ENCODE measurements around the gene ALDH5A1.
A peak's percentile ranks its signal among the peaks of the same experiment; 100 is the strongest.
"Not testable (repeated sequence)": the region's sequence is repeated elsewhere in the genome, so short reads cannot be mapped to it uniquely, and the experiment has no call there.

The ALDH5A1 gene

DNA sequence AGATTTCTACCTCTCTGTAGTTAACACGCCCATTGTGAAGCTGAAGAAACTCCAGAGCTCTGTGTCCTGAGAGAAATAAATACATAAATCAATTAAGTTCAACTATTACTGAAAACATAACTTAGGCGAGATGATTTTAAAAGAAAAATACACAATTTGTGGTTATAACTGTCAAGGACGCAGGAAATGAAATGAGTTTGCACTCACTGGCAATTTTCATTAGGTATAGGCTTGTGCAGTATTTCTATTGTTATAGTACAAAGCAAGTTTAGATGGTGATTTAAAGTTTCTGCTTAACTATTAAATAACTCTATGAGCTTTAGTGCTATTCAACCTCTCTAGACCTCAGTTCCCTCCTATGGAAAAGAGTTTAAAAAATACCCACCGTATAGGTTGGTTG lies 8.7 kb upstream of the ALDH5A1 start:
- DNase-seq (ENCODE audit: low spot score), result no peak

DNA sequence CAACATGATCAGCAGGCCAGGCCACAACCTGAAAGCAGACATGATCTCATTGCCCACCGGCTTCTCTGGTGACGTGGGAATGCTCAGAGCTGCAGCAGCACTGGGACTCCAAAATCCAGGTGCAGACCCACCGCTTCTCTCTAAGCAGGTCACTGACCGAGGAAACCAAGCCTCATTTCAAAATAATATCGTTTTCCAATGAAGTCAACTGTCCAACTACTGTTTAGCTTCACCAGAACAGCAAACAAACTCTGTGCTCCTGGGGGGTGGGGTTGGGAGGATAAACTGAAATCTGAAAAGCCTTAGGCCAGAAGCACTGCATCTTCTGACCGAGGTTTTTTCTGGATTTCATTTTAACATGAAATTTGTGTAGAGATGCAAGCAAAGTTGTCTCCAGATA lies 5.3 kb upstream of the ALDH5A1 start, which contains the start of gene GPLD1:
Gene GPLD1, minus strand, starts transcription at position 109 of the 400 bp plus-strand sequence. Its CDS starts 67 bp downstream, at position 42.
- DNase-seq (ENCODE audit: low spot score), result no peak

DNA sequence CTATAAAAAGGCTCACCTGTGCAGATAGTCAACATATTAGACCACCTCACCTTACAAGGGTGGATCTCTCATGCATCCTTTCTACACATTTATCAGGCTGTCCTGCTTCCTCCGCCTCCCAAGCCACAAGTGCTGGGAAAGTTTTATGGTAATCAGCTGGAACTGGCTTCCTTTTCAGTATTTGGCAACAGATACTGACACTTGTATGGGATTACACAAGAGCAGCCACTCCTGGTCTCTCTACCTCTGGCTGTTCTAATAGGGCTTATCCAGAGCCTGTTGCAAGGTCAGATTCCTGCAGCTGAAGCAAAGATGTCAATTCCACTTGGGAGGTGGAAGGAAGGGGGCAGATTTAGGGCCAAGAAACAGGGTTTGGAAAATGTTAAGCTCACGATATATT lies 4.9 kb upstream of the ALDH5A1 start:
- no peak for DNase-seq (ENCODE audit: low spot score)

DNA sequence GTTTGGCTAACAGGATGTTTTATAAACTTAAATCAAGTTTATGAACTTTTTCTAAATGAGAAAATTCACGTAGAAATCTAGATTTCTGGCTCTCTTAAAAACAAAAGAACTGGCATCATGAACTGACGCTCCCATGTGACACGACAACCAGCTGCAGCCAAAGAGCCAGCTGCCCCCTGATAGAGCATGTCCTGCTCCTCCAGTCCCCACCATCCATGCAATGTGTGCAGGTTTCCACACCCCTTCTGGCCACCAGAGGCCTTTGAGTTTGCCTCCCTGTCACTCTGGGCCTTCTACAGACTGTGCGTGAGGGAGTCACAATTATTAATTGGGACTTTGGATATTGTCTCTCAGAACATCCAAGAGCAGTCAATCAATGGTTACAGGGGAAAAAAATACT lies 3.8 kb upstream of the ALDH5A1 start:
- no peak for DNase-seq (ENCODE audit: low spot score)

DNA sequence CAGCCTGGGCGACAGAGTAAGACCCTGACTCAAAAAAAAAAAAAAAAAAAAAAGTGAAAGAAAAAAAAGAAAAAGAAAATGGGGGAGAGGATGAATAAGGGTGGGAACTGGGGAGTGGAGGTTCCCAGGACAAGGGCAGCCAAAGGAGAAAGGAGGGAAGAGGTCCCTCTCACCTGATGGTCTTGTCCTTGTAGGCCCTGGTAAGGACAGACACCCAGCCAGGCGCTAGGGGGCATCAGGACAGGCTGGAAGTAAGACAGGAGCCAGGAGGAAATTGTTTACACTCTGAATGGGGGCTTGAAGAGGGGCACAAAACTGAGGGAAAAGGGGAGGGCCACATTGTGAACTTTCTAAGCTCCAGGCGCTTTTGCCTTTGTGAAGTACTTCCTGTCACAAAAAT lies 2.3 kb upstream of the ALDH5A1 start:
- DNase-seq (ENCODE audit: low spot score), result peak; percentile 59

DNA sequence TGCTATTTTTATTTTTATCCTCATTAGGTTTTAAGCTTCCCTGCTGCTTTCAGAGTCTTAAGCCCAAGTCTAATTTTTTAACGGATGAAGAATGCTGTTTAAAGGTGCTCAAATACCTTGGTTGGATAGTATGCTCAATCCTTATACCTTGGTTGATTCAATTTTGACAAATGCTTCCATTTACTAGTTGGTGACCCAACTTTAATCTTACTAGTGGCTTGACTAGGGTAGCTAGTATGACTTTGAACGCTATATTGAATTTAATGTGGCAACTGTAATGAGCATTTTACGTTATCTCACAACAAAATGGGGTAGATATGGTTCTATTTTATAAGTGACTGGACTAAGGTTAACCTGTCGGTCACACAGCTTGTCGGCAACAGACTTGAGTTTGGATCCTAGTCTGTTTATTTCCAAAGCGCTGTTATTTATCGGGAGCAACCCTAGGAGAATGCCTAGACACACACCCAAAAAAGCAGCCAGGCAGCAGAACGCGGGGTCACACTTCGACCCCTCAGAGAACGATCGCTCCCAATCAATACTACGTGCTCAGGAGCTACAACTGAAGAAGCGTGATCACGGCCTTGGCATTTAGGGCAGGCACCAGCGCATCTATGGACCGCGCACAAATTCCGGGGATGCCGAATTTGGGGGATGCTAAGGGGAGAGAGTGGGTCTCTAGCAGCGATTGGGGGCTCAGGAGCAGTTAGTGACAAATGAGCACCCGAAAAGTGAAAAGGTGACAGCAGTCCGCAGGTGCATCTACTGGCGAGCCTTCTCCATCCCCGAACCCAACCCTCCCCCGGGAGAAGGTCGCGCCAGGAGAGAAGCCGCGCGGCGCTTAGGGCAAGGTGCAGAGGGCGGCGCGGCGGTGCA lies 586 bp upstream of the ALDH5A1 start:
- DNase-seq (ENCODE audit: low spot score), result peak; percentile 45

DNA sequence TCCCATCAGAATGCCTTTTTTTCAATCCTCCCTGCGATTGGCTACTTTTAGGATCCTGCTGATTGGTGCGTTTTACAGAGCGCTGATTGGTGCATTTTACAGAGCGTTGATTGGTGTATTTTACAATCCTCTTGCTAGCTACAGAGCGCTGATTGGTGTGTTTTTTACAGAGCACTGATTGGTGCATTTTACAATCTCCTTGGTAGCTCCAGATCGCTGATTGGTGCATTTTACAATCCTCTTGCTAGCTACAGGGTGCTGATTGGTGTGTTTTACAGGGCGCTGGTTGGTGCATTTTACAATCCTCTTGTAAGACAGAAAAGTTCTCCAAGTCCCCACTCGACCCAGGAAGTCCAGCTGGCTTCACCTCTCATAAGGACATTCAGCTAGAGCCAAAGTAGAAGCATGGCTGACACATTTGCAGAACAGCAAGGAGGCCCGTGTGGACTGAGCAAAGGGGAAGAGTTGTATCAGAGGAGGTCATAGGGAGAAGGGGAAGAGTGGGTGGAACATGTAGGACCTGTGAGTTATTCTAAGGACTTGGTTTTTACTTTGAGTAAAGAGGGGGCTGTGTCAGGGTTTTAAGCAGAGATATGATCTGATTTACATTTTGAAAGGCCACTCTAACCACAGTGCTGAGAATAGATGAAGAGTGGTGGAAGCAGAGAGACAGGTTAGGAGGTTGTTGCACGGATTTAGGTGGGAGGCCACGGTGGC lies 2.6 kb downstream of the ALDH5A1 start:
- DNase-seq (ENCODE audit: low spot score), result no peak

DNA sequence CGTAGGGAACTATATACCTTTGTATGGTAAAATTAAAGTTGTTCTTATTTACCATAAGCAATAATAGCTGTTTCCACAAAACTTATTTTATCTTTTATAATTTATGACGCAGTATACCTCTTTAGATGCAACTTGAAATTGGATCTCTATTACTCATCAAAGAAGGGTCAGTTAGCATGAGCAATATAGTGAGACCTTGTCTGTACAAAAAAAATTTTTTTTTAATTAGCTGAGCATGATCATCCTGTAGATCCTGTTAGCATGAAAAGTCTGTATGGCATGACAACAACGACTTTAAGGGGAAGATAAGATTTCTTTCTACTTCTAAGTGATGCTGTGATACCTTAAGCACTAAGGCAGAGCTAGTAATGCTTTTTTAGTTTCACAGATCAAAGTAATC lies 5.9 kb downstream of the ALDH5A1 start:
- DNase-seq (ENCODE audit: low spot score), result no peak

DNA sequence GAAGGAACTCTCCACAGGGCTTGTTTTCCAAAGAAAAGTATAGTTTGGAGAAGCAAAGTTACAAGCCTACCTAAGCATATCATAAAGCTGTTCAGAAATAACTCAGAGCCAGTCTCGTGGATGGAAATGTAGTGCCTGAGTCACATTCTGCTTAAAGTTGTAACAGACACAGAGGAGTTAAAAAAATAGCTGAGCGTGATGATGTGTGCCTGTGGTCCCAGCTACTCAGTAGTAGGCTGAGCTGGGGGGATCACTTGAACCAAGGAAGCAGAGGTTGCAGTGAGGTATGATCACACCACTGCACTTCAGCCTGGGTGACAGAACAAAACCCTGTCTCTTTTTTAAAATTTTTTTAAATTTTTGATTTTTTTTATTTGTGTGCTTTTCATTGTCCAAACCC lies 6.6 kb downstream of the ALDH5A1 start:
- DNase-seq (ENCODE audit: low spot score), result no peak

DNA sequence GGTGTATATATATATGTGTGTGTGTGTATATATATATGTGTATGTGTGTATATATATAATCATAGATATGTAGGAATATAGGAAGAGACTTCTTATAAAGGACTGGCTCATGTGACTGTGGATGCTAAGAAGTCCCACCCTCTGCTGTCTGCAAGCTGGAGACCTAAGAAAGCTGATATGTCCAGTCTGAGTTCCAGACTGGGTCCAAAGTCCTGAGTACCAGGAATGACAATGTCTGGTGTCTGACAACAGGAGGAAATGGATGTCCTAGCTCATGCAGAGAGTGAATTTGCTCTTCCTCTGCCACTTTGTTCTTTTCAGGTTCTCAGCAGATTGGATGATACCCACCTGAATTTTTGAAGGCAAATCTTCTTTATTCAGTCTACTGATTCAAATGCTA lies 7.1 kb downstream of the ALDH5A1 start:
- DNase-seq (ENCODE audit: low spot score), result no peak

DNA sequence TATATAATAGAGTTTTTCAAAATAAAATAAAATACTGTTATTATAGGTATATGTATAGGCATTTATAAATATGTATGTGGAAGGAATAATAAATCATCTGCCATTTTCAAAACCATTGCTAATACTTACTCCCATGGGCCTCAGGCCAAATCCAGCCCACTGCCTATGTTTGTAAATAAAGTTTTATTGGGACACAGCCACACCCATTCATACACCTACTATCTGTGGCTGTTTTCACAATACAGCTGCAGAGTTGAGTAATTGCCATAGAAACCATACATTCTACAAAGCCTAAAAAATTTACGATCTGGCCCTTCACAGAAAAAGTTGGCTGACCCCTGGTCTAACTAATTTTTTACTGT lies 9.5 kb downstream of the ALDH5A1 start:
- no peak for DNase-seq (ENCODE audit: low spot score)

DNA sequence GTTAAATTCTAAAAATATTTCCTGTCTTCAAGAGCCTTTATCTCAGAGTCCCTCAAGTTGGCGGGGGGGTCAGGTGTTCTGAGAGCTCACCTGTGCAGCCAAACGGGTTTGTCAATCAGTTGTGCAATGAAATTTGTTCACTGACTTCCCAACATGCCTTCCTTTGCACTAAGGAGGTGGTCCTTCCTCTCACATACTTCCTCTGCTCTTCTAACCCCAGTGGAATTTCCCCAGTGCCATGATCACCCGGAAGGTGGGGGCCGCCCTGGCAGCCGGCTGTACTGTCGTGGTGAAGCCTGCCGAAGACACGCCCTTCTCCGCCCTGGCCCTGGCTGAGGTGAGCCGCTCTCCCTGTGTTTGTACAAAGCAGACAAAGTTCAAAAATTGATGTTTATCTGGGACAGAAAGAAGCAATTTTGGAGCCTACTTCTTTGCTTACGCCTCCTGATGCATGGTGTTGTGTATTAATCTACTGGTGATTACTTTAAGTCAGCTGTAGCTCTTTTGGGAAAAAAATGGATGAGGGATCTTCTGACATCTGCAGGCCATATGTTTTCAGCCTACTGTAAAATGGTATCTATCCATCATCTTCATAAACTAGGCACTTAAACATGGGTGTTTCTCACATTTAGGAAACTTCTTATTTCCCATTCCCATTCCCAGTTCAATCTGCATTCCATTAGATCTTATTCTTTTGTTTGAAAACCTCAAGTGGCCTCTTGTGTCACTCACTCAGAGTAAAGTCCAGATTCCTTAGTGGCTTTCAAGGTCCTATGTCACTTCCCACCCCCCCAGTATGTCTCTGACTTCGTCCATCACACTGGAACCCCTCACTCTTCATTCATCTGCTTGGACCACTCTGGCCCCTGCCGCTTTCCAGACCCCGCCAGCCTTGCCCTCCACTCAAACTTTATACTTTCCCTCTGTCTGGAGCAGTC lies 10.1 kb downstream of the ALDH5A1 start:
- DNase-seq (ENCODE audit: low spot score), result no peak

DNA sequence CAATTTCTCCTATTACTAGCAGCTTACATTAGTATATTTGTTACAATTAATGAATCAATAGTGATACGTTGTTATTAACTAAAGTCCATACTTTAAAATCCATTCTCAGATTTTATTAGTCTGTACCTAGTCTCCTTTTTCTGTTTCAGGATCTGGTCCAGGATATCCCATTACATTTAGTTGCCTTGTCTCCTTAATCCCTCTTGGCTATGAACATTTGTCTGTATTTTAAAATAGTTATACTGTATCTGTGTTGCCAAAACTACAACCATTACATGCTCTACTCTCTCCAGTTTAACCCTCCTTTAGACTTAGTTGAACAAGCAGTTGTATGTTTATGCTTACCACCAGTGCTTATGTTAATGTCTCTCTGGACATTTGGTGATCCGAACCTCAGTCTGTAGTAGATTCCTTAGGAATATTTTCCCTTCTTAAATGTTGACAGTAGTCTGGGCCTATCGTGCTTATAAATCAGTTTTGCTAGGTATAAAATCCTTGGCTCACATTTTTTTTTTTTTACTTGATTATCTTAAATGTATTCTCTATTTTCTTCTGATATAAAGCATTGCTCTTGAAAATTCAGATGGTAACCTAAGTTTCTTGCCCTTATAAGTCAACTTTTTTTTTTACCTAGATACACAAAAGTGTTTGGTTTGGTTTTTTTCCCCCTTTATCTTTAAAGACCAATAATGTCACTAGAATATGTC lies 12.2 kb downstream of the ALDH5A1 start:
- DNase-seq (ENCODE audit: low spot score), result no peak

DNA sequence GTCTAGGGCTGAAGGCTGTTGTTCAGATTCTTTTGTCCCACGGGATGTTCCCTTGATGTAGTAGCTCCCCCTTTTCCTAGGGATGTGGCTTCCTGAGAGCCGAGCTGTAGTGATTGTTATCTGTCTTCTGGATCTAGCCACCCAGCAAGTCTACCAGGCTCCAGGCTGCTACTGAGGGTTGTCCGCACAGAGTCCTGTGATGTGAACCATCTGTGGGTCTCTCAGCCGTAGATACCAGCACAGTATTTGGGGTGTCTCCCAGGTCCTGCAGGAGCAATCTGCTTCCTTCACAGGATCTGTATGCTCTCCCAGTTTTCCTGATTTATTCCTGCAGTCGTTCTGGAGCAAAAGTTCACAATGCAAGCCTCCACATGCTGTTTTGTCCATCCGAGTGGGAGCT lies 17.2 kb downstream of the ALDH5A1 start:
- not testable (repeated sequence) for DNase-seq (ENCODE audit: low spot score)

DNA sequence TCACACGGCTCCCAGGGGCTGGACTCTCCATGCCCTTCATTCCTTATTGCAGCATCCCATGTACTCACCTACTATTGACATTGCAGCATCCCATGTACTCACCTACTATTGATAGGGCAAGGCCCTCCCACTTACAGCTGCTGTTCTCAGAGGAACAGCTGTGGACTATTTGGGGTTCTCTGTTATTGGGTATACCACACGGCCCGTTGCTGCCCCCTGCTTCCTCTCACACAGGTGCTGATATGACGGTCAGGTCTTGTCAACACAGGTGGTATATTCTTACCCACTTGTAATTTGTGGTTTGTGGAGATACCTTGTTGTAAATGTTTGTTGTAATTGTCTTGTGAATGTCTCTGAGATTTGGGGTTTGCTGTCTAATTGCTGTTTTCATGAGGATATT lies 18.8 kb downstream of the ALDH5A1 start:
- no peak for DNase-seq (ENCODE audit: low spot score)

DNA sequence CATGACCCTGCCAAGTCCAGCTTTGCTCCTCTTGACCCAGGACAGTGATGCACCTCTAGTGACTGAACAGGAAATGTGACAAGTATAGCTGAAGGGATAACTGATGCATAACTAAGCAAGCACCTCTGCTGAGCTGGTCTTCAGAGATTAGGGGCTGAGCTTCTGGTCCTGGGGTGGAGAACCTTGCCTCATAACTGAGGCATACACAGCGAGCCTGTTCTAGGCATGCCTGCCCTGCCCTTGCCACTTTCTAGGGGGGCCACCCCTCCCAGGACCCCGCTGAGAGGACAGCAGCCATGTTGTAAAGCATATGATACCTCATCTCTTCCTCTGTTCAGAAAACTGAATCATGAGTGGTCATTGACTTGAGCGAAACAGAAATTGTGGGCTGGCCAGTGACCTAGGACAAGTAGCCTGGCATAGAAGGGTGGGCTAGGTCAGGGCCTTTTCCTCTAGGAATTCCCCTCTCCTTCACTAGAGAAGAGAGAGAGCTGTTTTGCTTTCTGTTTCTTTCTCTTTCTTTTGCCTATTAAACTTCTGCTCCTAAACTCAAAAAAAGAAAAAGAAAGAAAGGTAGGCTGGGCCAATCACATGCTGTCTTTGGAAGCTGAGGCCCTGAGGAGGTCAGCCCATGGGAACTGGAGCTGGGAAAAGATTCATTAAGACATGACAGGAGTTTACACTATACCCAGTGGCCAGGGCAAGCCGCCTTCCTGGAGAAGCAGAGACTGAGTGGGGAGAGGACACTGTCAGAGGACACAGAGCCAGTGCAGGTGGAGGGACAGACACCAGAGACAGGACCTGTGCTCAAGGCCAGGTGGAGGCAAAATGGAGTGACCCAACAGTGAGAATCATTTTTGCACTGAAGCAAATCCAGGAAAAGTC lies 23.1 kb downstream of the ALDH5A1 start:
- DNase-seq (ENCODE audit: low spot score), result no peak

DNA sequence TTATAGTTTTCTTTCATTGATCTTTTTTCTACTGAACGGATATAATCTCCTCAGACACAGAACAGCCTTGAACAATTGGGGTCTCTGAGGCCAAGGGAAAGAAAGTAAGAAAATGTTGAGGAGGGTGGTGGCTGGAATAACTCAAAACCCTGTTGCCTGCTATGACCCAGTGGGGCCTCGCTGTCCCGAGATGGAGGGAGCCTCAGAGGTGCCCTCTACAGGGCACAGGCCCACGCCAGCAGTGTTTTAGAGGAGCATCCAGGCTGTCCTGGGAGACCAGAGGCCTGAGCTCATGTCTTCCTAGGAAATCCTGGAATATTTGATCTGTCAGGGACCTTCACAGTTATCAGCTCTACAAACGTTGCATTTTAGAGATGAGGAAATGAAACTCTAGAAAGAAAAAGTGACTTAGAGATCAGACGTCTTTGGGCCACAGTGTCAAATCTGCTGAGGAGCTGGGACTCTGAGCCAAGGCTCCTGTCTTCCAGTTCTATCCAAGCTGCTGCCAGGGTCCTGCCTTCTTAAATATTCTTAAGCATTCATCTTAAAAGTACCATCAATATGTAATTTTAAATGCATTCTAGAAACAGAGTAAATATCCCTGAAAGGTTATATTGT lies 26.3 kb downstream of the ALDH5A1 start:
- peak; percentile 74 for DNase-seq (ENCODE audit: low spot score)

DNA sequence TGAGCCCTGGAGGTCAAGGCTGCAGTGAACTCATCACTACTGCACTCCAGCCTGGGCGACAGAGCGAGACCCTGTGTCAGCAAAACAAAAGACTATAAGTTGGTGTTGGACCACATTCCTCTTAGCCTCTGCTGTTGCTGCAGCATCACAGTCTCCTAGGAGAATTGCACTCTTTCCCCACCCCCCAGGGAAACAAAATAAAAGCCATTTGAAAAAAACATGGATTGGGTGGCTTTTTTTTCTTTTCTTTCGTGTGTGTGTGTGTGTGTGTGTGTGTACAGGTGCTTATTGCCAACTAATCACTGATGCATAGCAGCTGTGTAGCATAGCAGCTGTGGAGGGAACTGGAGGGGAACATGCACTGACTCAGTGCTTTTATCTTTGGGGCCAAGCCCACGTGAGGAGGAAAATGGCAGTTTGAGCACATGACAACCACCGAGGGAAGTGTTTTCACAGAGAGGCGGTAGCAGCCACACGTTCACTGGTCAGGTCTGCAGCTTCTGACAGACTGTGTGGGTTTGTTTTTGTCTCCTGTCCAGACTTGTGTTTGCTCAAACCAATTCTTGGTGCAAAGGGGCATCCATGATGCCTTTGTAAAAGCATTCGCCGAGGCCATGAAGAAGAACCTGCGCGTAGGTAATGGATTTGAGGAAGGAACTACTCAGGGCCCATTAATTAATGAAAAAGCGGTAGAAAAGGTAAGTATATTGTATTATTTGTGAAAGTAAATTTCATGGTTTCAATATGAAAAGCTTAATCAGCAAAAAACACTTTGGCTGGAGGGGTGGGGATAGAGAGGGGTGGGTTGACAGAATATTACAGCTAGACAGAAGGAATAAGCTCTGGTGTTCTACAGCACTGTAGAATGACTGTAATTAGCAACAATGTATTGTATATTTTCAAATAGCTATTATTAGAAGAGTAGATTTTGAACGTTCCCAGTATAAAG lies 27.7 kb downstream of the ALDH5A1 start:
- DNase-seq (ENCODE audit: low spot score), result peak; percentile 27

DNA sequence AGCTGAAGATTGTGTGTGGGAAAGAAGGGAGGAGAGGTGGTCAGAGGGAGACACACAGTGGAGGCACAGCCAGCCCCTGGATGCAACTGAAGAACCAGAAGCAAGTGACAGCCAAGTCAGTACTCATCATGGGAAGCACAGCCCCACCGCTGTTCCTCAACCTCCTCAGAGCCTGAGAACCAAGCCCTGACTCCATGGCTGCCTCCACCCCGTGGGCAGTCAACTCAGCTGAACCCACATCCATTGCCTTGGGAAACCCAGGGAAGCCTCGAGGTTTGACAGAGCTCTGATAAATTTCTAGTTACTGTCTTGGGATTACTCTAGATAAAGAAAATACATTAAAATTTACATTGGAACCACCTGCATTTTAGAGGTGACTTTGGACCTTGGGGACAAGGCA lies 29.6 kb downstream of the ALDH5A1 start:
- no peak for DNase-seq (ENCODE audit: low spot score)

Data from hematopoietic multipotent progenitor cell treated with erythropoietin and hydrocortisone succinate and interleukin-3 and kit ligand, for 15 days (in vitro differentiated cells).